Left cardiac atrium (tissue), 4 donors: ENCODE data around the gene PLP2. TPM values are rescaled to one million over a fixed set of nuclear protein-coding genes. Genes with fewer than 3 reads are reported as not detected.
"Not testable (repeated sequence)": the region's sequence is repeated elsewhere in the genome, so short reads cannot be mapped to it uniquely, and the experiment has no call there.

Experiments
- ATAC-seq, 2 donors: fragments of 200-7000 bp; cut with Tn5 transposase; one replicate each; pipeline ENCODE4 v1.9.1; 2020; ENCODE audit warnings: mild to moderate bottlenecking in 2 of 2, moderate library complexity in 2 of 2
- DNase-seq: peaks from one replicate; pipeline ENCODE4 v3.0.0-alpha.2; 2020
- intact Hi-C, 2 donors: fragments of 100-400 bp; cut with DNase I; formaldehyde crosslinking; loops; one replicate each; pipeline versions ENCODE4 v1.14.1 to v1.15.1; 2022 to 2023
- long read RNA-seq: library from polyadenylated mRNA; unstranded; transcript quantifications from one replicate; pipeline ENCODE4 v2.0.0, GENCODE V29; 2021
- total RNA-seq, 2 donors: library from RNA; stranded (reverse); fragmentation: NEBNext Ultra II Directional; extraction: Animal tissue kit (Norgen Biotek cat#: 25700); gene quantifications; one replicate each; pipeline ENCODE4 v1.2.1, GENCODE V29; 2021
- donor health status: DM: no; HTN: yes; CAD: no.
- donor health status: DM: no; HTN: yes; CAD: no; lungs with severe emphysema.
- donor health status: DM: yes; HTN: yes; CAD: no.
- donor health status: Dilated cardiomyopathy.

PLP2 gene, protein sequence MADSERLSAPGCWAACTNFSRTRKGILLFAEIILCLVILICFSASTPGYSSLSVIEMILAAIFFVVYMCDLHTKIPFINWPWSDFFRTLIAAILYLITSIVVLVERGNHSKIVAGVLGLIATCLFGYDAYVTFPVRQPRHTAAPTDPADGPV
- 100 to 1,000 TPM in 1 of 2 donors, 10 to 100 TPM in 1; 97.5 to 114 TPM for total RNA-seq
- long read RNA-seq, transcript PLP2-202 (5 exons, 1,079 nt): major isoform, 5 of 9 reads
- long read RNA-seq, partial matches to known transcripts: 3 of 9 reads
- long read RNA-seq, other reads (novel, unspliced or antisense): 1 of 9 reads

DNA sequence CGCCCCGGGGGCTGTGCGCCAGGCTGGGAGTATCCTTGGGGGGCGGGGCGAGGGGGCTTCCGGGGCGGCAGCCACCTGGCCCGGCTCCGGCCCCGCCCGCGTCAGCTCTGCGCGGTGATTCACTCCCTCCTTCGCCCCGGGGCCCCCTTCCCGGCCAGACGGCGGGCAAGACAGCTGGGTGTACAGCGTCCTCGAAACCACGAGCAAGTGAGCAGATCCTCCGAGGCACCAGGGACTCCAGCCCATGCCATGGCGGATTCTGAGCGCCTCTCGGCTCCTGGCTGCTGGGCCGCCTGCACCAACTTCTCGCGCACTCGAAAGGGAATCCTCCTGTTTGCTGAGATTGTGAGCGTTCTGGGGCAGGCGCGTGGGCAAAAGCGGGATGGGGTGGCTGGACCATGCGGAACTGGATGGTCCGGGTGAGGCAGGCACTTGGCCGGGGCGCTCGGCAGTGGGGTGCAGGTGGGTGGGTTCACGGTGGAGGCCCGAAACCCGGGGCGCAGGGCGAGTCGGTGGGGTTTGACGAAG, at the start of gene PLP2:
PLP2 (plus strand) TSS at position 147 of the 528 bp plus-strand sequence; CDS start at position 250, 103 bp downstream.
- DNase-seq (peak; percentile 67), ATAC-seq (peak; percentile 48 to 66)
- intact Hi-C loops: no loop called here

DNA sequence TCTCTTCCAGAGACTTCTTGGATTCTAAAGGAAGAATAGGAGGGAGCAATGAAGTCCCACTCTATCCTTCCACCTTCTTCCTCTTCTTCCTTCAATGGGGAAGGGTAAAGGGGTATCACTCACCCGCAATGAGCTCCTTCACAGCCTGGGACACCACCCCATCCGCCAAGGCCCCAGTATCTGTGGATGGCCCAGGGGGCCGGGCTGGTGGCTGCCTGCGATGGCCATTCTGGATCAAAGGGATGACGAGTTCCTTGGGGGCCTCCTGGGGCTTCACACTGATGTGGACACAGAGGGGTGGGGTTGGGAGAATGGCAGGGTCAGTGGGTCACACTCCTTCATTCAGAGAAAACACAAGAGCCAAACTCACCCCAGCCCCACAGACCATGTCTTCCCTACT, 49.2 kb upstream of the PLP2 start:
- ATAC-seq: no peak
- intact Hi-C loops: no loop called here
- no peak for DNase-seq

DNA sequence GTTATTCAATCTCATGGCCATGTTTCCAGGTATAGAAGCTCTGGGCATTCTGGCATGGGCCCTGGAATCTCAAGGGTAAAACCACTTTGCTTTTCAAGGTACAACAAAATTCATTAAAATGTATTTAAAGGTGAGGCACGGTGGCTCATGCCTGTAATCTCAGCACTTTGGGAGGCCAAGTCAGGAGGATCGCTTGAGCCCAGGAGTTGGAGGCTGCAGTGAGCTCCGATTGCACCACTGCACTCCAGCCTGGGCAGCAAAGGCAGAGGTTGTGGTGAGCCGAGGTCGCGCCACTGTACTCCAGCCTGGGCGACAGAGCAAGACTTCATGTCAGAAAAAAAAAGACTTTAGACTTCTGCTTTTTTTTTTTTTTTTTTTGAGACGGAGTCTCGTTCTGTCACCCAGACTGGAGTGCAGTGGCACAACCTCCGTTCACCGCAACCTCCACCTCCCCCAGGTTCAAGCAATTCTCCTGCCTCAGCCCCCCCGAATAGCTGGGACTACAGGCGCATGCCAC, 43.9 kb upstream of the PLP2 start:
- DNase-seq, ATAC-seq, intact Hi-C loops: not testable (repeated sequence)

DNA sequence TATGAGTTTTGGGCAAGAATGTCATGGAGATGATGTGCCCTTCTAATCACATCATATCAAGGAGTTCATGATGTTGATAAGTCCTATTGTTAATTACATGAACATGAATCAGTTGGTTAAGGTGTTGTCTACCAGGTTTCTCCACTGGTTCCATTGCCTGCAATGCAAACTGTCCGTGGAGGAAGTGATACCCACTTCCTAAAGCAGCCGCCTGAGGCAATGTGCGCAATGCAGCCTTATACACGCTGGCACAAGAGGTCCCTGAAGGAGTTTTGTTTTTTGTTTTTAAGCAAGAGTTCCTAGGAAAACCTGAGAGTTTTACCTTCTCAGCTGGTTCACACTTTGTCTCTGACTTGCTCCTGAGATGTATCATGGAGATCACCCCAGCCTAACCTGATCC, 42.3 kb upstream of the PLP2 start:
- ATAC-seq (no peak), DNase-seq (no peak)
- intact Hi-C loops: no loop called here

DNA sequence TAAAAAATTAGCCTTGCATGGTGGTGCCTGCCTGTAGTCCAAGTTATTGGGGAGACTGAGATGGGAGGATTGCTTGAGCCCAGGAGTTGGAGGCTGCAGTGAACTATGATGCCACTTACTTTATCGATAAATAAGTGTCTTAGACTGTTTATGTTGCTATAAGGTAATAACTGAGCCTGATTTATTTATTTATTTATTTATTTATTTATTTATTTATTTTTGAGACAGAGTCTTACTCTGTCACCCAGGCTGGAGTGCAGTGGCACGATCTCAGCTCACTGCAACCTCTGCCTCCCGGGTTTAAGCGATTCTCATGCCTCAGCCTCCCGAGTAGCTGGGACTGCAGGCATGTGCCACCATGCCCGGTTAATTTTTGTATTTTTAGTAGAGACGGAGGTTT, 39.4 kb upstream of the PLP2 start:
- intact Hi-C loops, DNase-seq, ATAC-seq: not testable (repeated sequence)

DNA sequence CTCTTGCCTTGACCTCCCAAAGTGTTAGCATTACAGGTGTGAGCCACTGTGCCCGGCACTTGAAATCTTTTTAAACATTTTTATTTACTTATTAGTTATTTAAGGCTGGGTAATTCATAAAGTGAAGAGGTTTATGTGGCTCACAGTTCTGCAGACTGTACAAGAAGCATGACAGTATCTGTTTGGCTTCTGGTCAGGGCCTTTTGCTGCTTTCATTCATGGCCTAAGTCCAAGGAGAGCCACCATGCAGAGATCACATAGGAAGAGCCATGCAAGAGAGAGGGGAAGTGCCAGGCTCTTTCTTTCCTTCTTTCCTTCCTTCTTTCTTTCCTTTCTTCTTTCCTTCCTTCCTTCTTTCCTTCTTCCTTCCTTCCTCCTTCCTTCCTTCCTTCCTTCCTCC, 37.9 kb upstream of the PLP2 start:
- intact Hi-C loops: no loop called here
- ATAC-seq: no peak

DNA sequence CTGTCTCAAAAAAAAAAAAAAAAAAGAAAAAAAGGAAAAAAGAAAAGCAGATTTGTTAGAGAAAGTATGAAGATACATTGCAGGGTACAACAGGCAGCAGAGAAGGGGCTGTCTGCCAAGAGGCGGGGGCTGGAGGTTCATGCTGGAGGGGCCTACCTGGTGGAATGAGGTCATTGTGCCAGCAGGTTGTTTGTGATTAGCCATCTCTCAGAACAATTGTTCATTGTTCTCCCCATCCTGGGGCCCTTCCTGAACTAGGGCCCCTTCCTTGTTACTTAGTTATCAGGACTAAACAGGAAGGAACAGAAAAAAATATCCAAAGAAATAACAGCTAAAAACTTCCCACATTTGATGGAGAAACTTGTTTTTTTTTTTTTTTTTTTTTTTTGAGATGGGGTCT, 34.2 kb upstream of the PLP2 start:
- intact Hi-C loops: no loop called here
- ATAC-seq (no peak), DNase-seq (no peak)

More for the DNA sequence above, 37.9 kb upstream of the PLP2 start:
- no peak for DNase-seq

DNA sequence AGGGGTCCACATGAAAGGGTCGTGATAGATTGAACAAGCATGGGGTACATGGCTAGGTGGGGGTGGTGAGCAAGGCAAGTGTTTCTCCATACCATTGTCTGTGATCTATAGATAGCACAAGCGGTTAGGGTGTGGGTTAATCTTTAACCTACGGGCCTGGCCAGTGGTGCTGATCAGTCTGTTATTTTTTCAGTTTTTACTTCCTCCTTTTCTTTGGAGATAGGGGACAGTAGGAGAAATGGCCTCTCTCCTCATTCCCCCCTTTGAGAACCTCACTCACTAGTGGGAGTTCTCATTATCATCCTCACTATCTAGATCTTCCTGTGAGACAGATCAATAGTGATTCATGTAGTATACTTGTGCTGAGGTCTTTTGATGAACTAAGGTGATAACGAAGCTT, 32.0 kb upstream of the PLP2 start:
- intact Hi-C loops: no loop called here
- DNase-seq: no peak

DNA sequence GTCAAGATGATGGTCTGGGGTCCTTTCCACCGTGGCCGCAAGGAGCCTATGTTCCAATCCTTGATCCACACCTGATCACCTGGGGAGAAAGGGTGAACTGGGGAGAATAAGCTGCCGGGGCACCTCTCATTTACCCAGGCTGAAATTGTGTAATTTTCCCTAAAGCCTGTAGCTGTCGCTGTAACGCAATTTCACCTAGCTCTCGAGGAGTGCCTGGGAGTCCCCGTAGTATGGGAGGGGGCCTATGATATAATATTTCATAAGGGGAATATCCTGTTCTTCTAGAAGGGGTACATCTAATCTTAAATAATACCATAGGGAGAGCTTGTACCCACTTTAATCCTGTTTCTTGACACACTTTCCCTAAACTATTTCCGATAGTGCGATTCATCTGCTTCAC, 29.4 kb upstream of the PLP2 start:
- ATAC-seq, intact Hi-C loops, DNase-seq: not testable (repeated sequence)

More for the DNA sequence above, 32.0 kb upstream of the PLP2 start:
- ATAC-seq: no peak

DNA sequence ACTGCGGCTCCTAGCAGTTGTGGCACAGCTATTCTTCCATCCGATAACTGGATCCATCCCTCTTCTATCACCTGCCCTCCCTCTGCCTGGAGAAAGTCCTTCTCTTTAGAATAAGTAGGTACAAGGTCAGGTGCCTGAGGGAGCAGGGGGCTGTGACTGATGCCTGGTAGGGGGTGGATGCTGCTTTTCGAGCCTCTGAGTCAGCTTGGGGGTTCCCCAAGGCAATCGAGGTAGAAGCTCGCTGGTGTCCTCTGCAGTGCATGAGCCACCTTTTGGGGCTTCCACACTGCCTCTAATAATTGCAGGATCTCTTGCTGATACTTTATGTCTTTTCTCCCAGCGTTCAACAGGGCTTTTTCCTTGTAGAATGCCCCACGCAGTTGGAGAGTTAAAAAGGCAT, 28.5 kb upstream of the PLP2 start:
- ATAC-seq, intact Hi-C loops, DNase-seq: not testable (repeated sequence)

DNA sequence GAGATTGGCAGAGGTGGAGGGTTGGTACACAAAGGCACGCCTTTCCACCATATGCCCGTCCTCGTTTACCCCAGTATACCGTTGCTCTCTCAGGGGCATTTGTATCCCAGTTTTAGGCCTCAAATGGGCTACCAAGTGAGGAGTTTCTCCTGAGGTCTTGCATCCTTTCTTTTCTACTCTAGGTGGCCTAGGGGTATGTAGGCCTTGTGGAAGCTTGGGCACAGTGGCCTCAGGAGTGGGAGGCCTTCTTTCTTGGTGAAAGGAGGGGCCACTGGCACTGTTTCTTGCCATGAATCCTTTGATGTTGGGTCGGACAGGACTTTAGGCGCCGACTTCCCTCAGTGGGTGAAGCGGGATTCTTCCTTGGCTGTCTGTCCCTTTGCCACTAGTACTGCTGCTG, 24.4 kb upstream of the PLP2 start:
- no peak for ATAC-seq
- intact Hi-C loops: no loop called here
- no peak for DNase-seq

DNA sequence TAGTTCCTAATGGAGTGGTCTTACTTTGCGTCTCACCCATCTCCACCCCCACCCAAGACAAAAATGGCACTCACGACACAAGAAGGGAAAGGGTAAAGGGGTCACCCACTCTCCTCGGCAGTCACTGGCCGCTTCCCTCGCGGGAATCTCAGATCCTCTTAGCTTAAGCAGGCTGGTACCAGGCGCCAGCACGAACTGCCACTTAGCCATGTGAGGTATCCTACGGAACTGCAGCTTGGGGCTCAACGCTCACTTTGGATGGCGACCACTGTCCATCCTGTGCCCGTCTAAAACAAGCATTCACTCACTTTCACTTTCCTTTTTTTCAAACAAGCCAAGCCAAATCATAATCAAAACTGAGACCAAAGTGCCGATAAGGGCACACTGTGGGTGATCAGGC, 23.8 kb upstream of the PLP2 start:
- DNase-seq (no peak), ATAC-seq (no peak)
- intact Hi-C loops: no loop called here

DNA sequence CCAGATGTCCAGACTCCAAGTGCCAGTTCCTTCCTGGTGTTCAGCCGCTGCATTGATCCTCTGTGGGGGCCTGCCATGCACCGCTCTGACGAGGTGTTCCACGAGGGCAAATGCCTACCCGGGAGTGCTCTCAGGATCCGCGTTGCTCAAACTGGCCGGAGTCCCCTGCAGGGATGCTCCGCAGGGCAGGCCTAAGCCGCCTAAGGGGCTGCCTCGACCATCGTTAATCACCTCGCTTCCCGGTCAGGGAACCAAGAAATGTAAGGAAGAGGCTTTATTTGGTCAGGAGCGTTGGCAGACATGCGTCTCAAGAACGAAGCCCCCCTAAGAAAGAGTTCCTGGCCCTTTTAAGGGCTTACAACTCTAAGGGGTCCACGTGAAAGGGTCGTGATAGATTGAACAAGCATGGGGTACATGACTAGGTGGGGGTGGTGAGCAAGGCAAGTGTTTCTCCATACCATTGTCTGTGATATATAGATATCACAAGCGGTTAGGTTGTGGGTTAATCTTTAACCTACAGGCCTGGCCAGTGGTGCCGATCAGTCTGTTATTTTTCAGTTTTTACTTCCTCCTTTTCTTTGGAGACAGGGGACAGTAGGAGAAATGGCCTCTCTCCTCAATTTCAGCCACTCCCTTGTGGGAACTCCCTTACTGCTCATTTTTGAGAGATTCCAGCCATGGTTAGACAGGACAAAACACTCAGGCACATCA, 23.2 kb upstream of the PLP2 start:
- ATAC-seq, DNase-seq, intact Hi-C loops: not testable (repeated sequence)

DNA sequence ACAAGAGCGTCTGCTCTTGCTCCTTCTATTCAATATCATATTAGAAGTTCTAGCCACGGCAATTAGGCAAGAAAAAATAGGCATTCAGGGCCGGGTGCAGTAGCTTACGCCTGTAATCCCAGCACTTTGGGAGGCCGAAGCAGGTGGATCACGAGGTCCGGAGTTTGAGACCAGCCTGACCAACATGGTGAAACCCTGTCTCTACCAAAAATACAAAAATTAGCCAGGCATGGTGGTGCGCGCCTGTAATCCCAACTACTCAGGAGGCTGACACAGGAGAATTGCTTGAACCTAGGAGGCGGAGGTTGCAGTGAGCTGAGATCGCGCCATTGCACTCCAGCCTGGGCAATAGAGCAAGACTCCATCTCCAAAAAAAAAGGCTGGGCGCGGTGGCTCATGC, 22.4 kb upstream of the PLP2 start:
- ATAC-seq, intact Hi-C loops, DNase-seq: not testable (repeated sequence)

DNA sequence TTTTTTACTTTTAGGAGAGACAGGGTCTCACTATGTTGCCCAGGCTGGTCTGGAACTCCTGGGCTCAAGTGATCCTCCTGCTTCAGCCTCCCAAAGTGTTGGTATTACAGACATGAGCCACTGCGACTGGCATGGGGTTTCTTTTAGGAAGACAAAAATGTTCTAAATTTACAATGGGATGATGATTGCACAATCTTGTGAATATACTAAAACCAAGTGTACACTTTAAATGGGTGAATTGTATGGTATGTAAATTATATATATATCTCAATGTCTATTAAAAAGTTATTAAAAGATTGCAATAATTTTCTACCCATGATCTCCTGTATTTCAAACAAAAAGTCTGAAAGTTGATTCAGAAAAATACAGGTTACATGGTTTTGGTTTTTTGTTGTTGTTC, 18.2 kb upstream of the PLP2 start:
- intact Hi-C loops: loop anchor here in 1 of 2 donors (10.0 kb wide), 1 partner anchor 121 kb away; no protein-coding TSS in a partner anchor
- no peak for DNase-seq

DNA sequence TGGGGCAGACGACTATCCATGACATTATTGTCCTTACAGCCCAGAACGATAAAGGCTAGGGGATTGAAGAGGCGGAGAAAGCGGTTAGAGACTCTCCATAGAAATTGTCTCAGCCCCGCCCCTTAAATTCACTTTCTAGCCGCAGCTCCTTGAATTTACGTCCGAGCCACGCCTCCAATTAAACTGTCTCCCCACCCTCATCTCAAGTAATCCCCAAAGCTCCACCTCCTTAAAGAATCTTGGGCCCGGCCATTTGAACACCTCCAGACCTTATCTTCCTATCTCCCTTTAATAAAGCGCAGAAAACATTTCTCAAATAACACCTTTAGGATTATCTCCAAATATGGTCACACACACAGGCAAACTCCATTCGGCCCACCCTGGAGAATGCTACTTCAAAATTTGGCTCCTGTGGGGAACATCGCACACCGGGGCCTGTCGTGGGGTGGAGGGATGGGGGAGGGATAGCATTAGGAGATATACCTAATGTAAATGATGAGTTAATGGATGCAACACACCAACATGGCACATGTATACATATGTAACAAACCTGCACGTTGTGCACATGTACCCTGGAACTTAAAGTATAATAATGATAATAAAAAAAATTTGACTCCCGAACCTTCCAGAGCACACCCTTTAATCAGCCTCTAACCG, 16.3 kb upstream of the PLP2 start:
- intact Hi-C loops: loop anchor here in 1 of 2 donors (10.0 kb wide), 1 partner anchor 119 kb away; no protein-coding TSS in a partner anchor
- DNase-seq (peak; percentile 50), ATAC-seq (peak; percentile 7 to 62)

More for the DNA sequence above, 18.2 kb upstream of the PLP2 start:
- no peak for ATAC-seq

DNA sequence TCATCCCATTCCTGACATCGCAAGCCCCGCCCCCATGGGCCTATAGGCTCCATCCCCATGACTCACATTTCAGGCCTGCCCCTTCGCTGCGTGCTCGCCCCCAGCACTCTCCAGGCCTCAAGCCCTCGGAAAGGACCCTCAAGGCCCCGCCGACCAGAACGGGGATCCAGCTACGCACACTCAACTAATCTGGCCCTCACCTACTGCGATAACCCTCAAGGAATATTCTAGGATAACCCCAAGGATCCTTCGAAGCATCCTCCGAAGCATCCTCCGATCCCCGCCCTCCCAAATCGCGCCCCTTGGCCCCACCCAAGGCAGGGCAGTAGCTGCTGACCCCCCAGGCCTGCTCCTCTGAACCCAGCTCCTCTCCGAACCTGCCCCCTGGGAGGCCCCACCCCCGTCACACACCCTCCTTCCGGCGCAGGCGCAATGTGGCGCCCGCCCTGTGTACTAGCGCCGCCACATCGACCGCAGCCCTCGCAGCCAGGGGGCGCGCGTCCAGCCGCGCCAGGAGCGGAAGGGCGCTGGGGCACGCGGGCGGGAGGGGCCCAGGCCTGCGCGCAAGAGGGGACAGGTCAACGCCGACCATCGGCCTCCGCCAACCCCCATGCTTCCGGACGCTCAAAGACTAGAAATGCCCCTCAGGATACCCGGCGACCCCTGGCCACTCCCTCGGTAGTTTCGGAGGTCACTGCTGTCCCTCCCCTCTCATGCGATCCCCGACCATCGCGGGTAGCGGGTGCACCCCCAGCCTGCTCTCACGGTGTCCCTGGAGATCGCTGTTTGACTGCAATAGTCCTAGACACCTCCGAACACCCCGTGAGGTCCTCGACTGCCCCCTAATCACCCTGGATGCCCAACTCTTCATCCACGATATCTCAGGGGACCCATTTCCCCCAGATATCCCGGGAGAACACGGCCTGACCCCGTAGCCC, 15.5 kb upstream of the PLP2 start:
- ATAC-seq (peak; percentile 95 to 97), DNase-seq (peak; percentile 91)
- intact Hi-C loops: loop anchor here in 1 of 2 donors (10.0 kb wide), 1 partner anchor 119 kb away; no protein-coding TSS in a partner anchor

DNA sequence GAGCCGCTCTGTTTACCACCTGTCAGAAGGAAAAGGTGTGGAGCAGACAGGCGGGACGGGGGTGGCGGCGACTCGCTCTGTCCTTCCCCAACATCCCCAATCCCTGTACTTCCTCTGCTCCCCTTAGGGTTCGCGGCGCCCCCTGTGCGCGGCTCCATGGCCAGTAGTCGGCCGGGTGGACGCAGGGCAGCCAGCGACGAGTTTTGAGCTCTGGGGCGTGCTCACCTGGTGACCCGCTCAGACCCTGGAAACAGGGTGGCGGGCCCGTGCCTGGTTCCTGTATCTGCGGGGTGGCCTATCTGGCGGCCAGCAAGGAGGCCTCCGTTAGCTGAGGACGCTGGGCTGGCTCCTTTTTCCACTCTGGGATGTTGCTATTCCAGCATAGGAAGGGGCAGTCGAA, 14.5 kb upstream of the PLP2 start:
- intact Hi-C loops: loop anchor here in 1 of 2 donors (10.0 kb wide), 1 partner anchor 118 kb away; no protein-coding TSS in a partner anchor
- ATAC-seq: no peak
- no peak for DNase-seq
